IPS-15b (cell line): ENCODE data around the gene MGAT5B.
"Not testable (repeated sequence)": the region's sequence is repeated elsewhere in the genome, so short reads cannot be mapped to it uniquely, and the experiment has no call there.

Source experiments
- H3K27me3 ChIP-seq: one replicate; pipeline ENCODE4 v1.6.1; 2013; ENCODE audit warnings: low read length; ENCODE audit not compliant: control insufficient read depth, insufficient read depth
- H3K36me3 ChIP-seq: one replicate; pipeline ENCODE4 v1.6.1; 2013; ENCODE audit warnings: low read length; ENCODE audit not compliant: control insufficient read depth, insufficient read depth
- H3K4me1 ChIP-seq: one replicate; pipeline ENCODE4 v1.6.1; 2013; ENCODE audit warnings: mild to moderate bottlenecking, low read length; ENCODE audit not compliant: control insufficient read depth, insufficient read depth
- H3K4me3 ChIP-seq: one replicate; pipeline ENCODE4 v1.5.1; 2013; ENCODE audit warnings: low read depth, low read length
- H3K9ac ChIP-seq: one replicate; pipeline ENCODE4 v1.6.1; 2013; ENCODE audit warnings: low read depth, mild to moderate bottlenecking, low read length
- H3K9me3 ChIP-seq: one replicate; pipeline ENCODE4 v1.6.1; 2013; ENCODE audit warnings: mild to moderate bottlenecking, low read length; ENCODE audit not compliant: control insufficient read depth, insufficient read depth

Gene MGAT5B

DNA sequence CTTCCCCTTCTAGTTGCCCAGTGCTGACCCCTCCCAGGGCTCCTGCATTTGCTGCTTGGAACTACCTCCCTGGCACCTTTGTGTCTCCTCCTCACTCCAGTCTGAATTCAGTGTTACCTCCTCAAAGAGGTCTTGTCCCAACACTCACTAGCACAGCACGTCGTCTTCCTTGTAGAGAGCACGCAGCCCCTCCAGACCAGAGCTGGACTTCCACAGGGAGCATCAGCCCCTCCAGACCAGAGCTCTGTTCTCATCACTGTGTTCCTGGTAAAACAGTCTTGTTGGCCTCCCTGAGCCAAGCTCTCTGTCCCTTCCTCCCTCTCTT lies 27.8 kb upstream of the MGAT5B start:
- Histone ChIP-seq H3K9me3 (no peaks in the 10 kb centered on the region), H3K4me3 (peak overlapping the region; percentile 75), H3K4me1 (peaks cover 10% of the 10 kb centered on the region), H3K9ac (no peak overlapping the region), H3K36me3 (no peaks in the 10 kb centered on the region), H3K27me3 (peaks cover 11% of the 10 kb centered on the region)

- H3K4me3 ChIP-seq: peak overlapping the region; percentile 75
- peaks cover 11% of the 10 kb centered on the region for H3K27me3 ChIP-seq
- peak overlapping the region; percentile 47 for H3K9ac ChIP-seq
Measured at GRCh38 chr17:76840884-76841775, 27.1 kb upstream of the MGAT5B start.

GRCh38 chr17:76841776-76842405 lies 26.3 kb upstream of the MGAT5B start:
- H3K4me3 ChIP-seq: peak overlapping the region; percentile 75
- peaks cover 10% of the 10 kb centered on the region for H3K4me1 ChIP-seq
- H3K9me3 ChIP-seq: no peaks in the 10 kb centered on the region
- H3K9ac ChIP-seq: peak overlapping the region; percentile 47
- peaks cover 11% of the 10 kb centered on the region for H3K27me3 ChIP-seq
- H3K36me3 ChIP-seq: no peaks in the 10 kb centered on the region

More at GRCh38 chr17:76840884-76841775, 27.1 kb upstream of the MGAT5B start:
- Histone ChIP-seq H3K9me3 (no peaks in the 10 kb centered on the region), H3K36me3 (no peaks in the 10 kb centered on the region), H3K4me1 (peaks cover 10% of the 10 kb centered on the region)

- not testable (repeated sequence) for H3K36me3 ChIP-seq, H3K9ac ChIP-seq, H3K4me1 ChIP-seq, H3K9me3 ChIP-seq, H3K4me3 ChIP-seq
- H3K27me3 ChIP-seq: peaks cover 11% of the 10 kb centered on the region
Measured at GRCh38 chr17:76843068-76843467, 25.1 kb upstream of the MGAT5B start.

- Histone ChIP-seq H3K36me3 (no peaks in the 10 kb centered on the region), H3K9ac (no peak overlapping the region), H3K4me3 (no peak overlapping the region), H3K4me1 (peaks cover 10% of the 10 kb centered on the region), H3K9me3 (no peaks in the 10 kb centered on the region), H3K27me3 (peaks cover 11% of the 10 kb centered on the region)
Measured at GRCh38 chr17:76843703-76844484, 24.3 kb upstream of the MGAT5B start.

DNA sequence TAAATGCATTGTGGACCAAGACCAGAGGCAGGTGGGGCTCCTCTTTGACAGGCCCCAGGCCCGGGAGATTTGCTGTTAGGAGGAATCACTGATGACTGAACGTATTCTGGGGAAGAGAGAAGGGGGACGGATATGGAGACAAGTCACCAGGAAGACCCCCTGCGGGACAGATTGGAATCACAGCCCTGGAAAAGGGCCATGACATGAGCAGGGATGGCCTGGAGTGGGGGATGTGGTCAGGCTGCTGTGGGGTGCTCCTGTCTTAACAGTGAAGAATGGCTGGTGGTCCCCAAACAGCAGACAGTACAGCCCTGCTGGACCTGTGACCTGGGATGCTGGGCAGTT lies 23.7 kb upstream of the MGAT5B start:
- Histone ChIP-seq H3K9me3 (no peaks in the 10 kb centered on the region), H3K27me3 (peaks cover 11% of the 10 kb centered on the region), H3K4me3 (no peak overlapping the region), H3K4me1 (peaks cover 10% of the 10 kb centered on the region), H3K9ac (no peak overlapping the region), H3K36me3 (no peaks in the 10 kb centered on the region)

GRCh38 chr17:76844846-76845245 lies 23.4 kb upstream of the MGAT5B start:
- Histone ChIP-seq H3K9me3 (no peaks in the 10 kb centered on the region), H3K4me1 (peaks cover 9% of the 10 kb centered on the region), H3K9ac (no peak overlapping the region), H3K27me3 (peaks cover 11% of the 10 kb centered on the region), H3K36me3 (no peaks in the 10 kb centered on the region), H3K4me3 (no peak overlapping the region)

GRCh38 chr17:76845541-76846017 lies 22.6 kb upstream of the MGAT5B start:
- Histone ChIP-seq H3K4me3 (no peak overlapping the region), H3K36me3 (no peaks in the 10 kb centered on the region), H3K9ac (no peak overlapping the region), H3K27me3 (peaks cover 6% of the 10 kb centered on the region), H3K4me1 (peaks cover 6% of the 10 kb centered on the region), H3K9me3 (no peaks in the 10 kb centered on the region)

DNA sequence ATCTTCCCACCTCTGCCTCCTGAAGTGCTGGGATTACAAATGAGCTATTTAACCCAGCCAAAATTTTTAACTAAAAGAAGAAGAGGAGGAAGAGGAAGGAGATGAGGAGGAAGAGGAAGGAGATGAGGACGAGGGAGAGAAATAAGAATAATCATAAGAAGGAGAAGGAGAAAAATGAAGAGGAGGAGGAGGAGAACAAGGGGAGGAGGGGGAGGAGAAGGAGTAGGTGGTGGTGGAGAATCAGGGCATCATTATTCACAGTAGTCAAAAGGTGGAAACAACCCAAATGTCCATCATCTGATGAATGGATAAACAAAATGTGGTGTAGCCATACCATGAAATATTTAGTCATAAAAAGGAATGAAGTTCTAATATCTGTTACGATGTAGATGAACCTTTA lies 21.2 kb upstream of the MGAT5B start:
- no peaks in the 10 kb centered on the region for H3K36me3 ChIP-seq
- no peaks in the 10 kb centered on the region for H3K27me3 ChIP-seq
- no peaks in the 10 kb centered on the region for H3K4me1 ChIP-seq
- no peaks in the 10 kb centered on the region for H3K9me3 ChIP-seq
- H3K9ac ChIP-seq: no peak overlapping the region
- no peak overlapping the region for H3K4me3 ChIP-seq

GRCh38 chr17:76848670-76849069 lies 19.5 kb upstream of the MGAT5B start:
- Histone ChIP-seq H3K9ac (no peak overlapping the region), H3K4me1 (no peaks in the 10 kb centered on the region), H3K9me3 (no peaks in the 10 kb centered on the region)

GRCh38 chr17:76849160-76849559 lies 19.0 kb upstream of the MGAT5B start:
- not testable (repeated sequence) for H3K9me3 ChIP-seq, H3K36me3 ChIP-seq, H3K4me1 ChIP-seq, H3K9ac ChIP-seq, H3K27me3 ChIP-seq, H3K4me3 ChIP-seq

More at GRCh38 chr17:76848670-76849069, 19.5 kb upstream of the MGAT5B start:
- no peak overlapping the region for H3K4me3 ChIP-seq
- no peaks in the 10 kb centered on the region for H3K36me3 ChIP-seq
- no peaks in the 10 kb centered on the region for H3K27me3 ChIP-seq
